T1000 (cell line): ENCODE results near the gene ADAMTS17.

ENCODE experiments used
- DNase-seq: peaks from one replicate; lab custom pipeline; 2025; ENCODE audit warnings: mixed read lengths; lab: John Stamatoyannopoulos, UW

ADAMTS17 gene

GRCh38 chr15:100252359-100252758 is 89.4 kb downstream of the ADAMTS17 start:
- DNase-seq, result no peak

- DNase-seq, result no peak
Observed at GRCh38 chr15:100250176-100250800, 91.5 kb downstream of the ADAMTS17 start.

GRCh38 chr15:100249096-100249815 is 92.5 kb downstream of the ADAMTS17 start:
- no peak for DNase-seq

GRCh38 chr15:100248236-100248635 is 93.5 kb downstream of the ADAMTS17 start:
- no peak for DNase-seq

- DNase-seq, result no peak
Observed at GRCh38 chr15:100247228-100248225, 94.2 kb downstream of the ADAMTS17 start.

DNA sequence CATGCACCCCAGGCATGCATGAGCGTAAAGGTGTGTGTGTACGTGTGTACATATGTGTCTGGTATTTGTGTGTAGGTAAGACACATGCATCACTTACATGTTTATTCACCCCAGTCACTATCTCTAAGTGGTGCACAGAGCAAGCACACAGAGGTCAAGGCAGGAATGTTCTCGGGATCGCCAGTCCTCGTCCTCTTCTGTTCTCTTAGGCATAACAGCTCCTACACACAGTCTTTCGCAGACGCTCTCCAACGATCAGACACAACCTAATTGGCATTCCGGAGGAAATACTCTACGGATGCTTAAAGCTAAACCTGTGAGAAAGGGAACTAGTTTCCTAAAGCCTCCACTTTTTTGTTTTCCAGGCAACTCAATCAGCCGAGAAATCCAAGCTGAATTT is 95.9 kb downstream of the ADAMTS17 start:
- DNase-seq, result no peak

GRCh38 chr15:100245487-100245820 is 96.3 kb downstream of the ADAMTS17 start:
- no peak for DNase-seq

- DNase-seq, result no peak
Observed at GRCh38 chr15:100244796-100245486, 96.8 kb downstream of the ADAMTS17 start.

GRCh38 chr15:100242989-100243388 is 98.8 kb downstream of the ADAMTS17 start:
- DNase-seq, result no peak

DNA sequence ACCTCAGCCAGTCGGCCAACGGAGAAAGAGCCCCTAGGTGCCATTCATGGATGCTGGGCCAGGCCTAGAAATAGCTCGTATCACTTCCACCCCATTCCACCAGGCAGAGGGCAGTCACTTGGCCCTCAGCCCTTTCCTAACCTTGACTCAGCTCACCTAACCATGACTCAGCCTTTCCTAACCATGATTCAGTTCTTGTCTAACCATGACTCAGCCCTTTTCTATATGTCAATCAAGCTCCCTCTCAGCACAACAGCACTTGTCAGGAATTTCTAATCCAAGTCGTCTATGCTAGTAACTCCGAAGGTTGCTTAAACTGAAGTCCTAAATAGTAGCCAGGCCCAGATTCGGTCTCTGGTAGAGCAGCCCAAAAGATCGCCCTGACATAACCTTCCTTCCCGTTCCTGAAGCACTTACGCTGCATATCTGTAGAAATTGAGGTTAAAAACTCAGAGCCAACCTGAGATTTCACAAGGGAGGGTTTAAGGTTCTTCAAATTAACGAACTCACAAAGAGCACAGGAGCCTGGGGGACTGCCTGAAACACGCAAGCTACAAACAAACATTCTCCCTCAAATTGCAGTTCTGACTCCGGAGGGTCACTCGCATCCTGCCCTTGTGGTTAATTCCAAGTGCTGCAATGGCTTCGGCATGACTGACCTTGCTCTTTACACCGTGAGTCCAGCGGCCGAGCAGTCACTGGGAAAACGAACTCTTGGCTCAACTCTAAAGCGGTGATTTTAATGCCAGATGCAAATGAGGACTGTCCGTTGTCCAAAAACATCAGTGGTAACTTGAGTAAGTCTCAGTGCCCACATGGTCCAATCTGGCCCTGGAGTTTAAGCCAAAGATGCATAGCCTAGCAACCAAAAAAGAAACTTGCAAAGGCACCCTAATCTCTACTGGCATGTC is 99.9 kb downstream of the ADAMTS17 start:
- DNase-seq, result peak; percentile 25

DNA sequence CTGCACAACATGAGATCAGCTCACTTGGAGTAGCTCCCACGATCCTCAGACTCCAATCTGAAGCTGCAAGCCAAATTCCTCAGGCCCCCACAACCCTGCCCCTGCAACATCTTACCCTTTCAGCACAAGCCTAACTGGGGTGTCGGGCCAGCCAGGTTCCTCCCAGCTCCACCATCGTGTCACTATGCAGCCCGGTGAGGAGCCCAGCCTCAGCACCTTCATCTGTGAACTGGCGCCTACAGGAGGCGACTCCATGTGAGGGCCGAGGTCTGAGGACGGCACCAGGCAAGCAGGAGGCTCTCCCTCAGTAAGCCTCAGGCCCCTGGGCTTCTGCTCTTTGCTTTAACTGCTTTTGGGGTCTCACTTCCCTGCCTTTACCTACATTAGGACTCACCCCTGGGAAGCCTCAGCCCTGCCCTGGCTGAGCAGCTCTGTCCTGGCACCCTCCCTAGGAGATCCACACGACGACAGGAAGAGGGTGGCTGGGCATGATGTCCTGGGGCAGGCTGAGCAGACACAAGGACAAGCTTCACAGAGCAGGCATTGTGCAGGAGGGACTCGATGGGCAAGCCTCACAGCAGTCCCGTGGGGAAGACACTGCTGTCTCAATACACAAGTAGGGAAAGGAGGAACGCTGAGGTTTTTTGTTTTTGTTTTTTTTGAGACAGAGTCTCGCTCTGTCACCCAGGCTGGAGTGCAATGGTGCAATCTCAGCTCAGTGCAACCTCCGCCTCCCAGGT is 104.6 kb downstream of the ADAMTS17 start:
- no peak for DNase-seq

- no peak for DNase-seq
Observed at GRCh38 chr15:100235030-100235617, 106.7 kb downstream of the ADAMTS17 start.

- DNase-seq, result no peak
Observed at GRCh38 chr15:100234158-100235029, 107.4 kb downstream of the ADAMTS17 start.

- no peak for DNase-seq
Observed at GRCh38 chr15:100230784-100231183, 111.0 kb downstream of the ADAMTS17 start.

- no peak for DNase-seq
Observed at GRCh38 chr15:100229181-100230163, 112.3 kb downstream of the ADAMTS17 start.

DNA sequence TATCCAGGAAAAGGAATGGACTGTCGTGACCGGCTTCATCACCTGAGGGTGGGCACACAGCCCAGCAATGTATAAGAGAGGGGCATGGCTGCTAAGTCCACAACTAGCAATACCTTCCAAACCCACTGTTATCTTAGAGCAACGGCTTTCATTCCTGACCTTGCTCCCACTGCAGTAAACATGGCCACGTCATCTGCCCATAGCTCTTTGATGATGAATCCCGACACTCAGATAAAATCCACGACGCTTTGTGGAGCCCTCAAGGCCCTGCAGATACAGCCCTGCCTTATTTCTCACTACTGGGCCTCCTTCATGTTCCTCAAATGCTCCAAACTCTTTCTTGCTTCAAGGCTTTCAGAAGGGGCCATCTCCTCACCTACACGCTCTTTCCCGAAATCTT is 114.0 kb downstream of the ADAMTS17 start:
- DNase-seq, result no peak

DNA sequence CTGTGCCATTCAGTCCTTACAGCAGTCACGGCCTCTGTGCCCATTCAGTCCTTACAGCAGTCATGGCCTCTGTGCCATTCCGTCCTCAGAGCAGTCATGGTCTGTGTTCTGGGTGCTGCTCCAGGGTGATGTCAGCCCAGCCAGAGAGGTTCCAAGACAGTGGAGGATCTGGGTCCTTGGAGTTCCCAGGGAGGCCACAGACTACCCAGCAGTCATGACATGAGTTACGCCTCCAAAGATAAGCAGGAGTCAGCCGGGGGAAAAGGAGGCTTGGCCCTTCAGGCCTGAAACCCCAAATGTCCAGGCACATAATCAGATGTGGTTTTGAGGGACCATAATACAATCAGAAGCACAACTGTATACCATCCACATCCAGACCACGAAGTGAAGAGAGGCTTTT is 115.7 kb downstream of the ADAMTS17 start:
- no peak for DNase-seq
